ENCODE data around the gene EGFLAM.

Gene EGFLAM

GRCh38 chr5:38297830-38298608 lies 39.7 kb downstream of the EGFLAM start:
- no peak overlapping the region for H3K27ac ChIP-seq (ENCODE audit: low read length)
- no peaks in the 10 kb centered on the region for H3K27me3 ChIP-seq (ENCODE audit: low read depth, low read length)
- peaks cover 0 to 3% of the 10 kb centered on the region in 2 donors for H3K4me1 ChIP-seq (ENCODE audit: control insufficient read depth in 1 of 2, insufficient read depth in 2 of 2, low read length in 2 of 2)
- no peaks in the 10 kb centered on the region for H3K36me3 ChIP-seq (ENCODE audit: control insufficient read depth in 1 of 2, insufficient read depth in 2 of 2, low read length in 2 of 2)
- no peak overlapping the region for H3K4me3 ChIP-seq (ENCODE audit: low read depth in 1 of 2, low read length in 2 of 2)
- peaks cover 0 to 2% of the 10 kb centered on the region in 2 donors for H3K9me3 ChIP-seq (ENCODE audit: control insufficient read depth in 1 of 2, low read length in 2 of 2)

- Histone ChIP-seq H3K9me3 (ENCODE audit: control insufficient read depth in 1 of 2, low read length in 2 of 2) (peaks cover 6 to 10% of the 10 kb centered on the region in 2 donors), H3K27ac (ENCODE audit: low read length) (no peak overlapping the region), H3K27me3 (ENCODE audit: low read depth, low read length) (no peaks in the 10 kb centered on the region), H3K4me1 (ENCODE audit: control insufficient read depth in 1 of 2, insufficient read depth in 2 of 2, low read length in 2 of 2) (peaks cover 0 to 3% of the 10 kb centered on the region in 2 donors), H3K36me3 (ENCODE audit: control insufficient read depth in 1 of 2, insufficient read depth in 2 of 2, low read length in 2 of 2) (no peaks in the 10 kb centered on the region), H3K4me3 (ENCODE audit: low read depth in 1 of 2, low read length in 2 of 2) (no peak overlapping the region)
These were observed 41.2 kb downstream of the EGFLAM start for GRCh38 chr5:38299585-38299984.

- Histone ChIP-seq H3K27ac (ENCODE audit: low read length) (no peak overlapping the region), H3K9me3 (ENCODE audit: control insufficient read depth in 1 of 2, low read length in 2 of 2) (peaks cover 6 to 24% of the 10 kb centered on the region in 2 donors), H3K4me1 (ENCODE audit: control insufficient read depth in 1 of 2, insufficient read depth in 2 of 2, low read length in 2 of 2) (no peaks in the 10 kb centered on the region), H3K27me3 (ENCODE audit: low read depth, low read length) (no peaks in the 10 kb centered on the region), H3K4me3 (ENCODE audit: low read depth in 1 of 2, low read length in 2 of 2) (no peak overlapping the region), H3K36me3 (ENCODE audit: control insufficient read depth in 1 of 2, insufficient read depth in 2 of 2, low read length in 2 of 2) (no peaks in the 10 kb centered on the region)
These were observed 46.8 kb downstream of the EGFLAM start for GRCh38 chr5:38305148-38305547.

- no peaks in the 10 kb centered on the region for H3K4me1 ChIP-seq (ENCODE audit: control insufficient read depth in 1 of 2, insufficient read depth in 2 of 2, low read length in 2 of 2)
These were observed 49.5 kb downstream of the EGFLAM start for GRCh38 chr5:38307845-38308244.

GRCh38 chr5:38316544-38317224 lies 58.3 kb downstream of the EGFLAM start:
- Histone ChIP-seq H3K27ac (ENCODE audit: low read length) (no peak overlapping the region), H3K4me1 (ENCODE audit: control insufficient read depth in 1 of 2, insufficient read depth in 2 of 2, low read length in 2 of 2) (no peaks in the 10 kb centered on the region), H3K36me3 (ENCODE audit: control insufficient read depth in 1 of 2, insufficient read depth in 2 of 2, low read length in 2 of 2) (no peaks in the 10 kb centered on the region), H3K27me3 (ENCODE audit: low read depth, low read length) (no peaks in the 10 kb centered on the region), H3K9me3 (ENCODE audit: control insufficient read depth in 1 of 2, low read length in 2 of 2) (no peaks in the 10 kb centered on the region), H3K4me3 (ENCODE audit: low read depth in 1 of 2, low read length in 2 of 2) (no peak overlapping the region)

More at GRCh38 chr5:38307845-38308244, 49.5 kb downstream of the EGFLAM start:
- Histone ChIP-seq H3K4me3 (ENCODE audit: low read depth in 1 of 2, low read length in 2 of 2) (no peak overlapping the region), H3K9me3 (ENCODE audit: control insufficient read depth in 1 of 2, low read length in 2 of 2) (peaks cover 6 to 22% of the 10 kb centered on the region in 2 donors), H3K27me3 (ENCODE audit: low read depth, low read length) (no peaks in the 10 kb centered on the region), H3K27ac (ENCODE audit: low read length) (no peak overlapping the region), H3K36me3 (ENCODE audit: control insufficient read depth in 1 of 2, insufficient read depth in 2 of 2, low read length in 2 of 2) (no peaks in the 10 kb centered on the region)

- Histone ChIP-seq H3K4me1 (ENCODE audit: control insufficient read depth in 1 of 2, insufficient read depth in 2 of 2, low read length in 2 of 2) (no peaks in the 10 kb centered on the region), H3K36me3 (ENCODE audit: control insufficient read depth in 1 of 2, insufficient read depth in 2 of 2, low read length in 2 of 2) (no peaks in the 10 kb centered on the region), H3K9me3 (ENCODE audit: control insufficient read depth in 1 of 2, low read length in 2 of 2) (no peaks in the 10 kb centered on the region), H3K4me3 (ENCODE audit: low read depth in 1 of 2, low read length in 2 of 2) (no peak overlapping the region), H3K27ac (ENCODE audit: low read length) (no peak overlapping the region), H3K27me3 (ENCODE audit: low read depth, low read length) (no peaks in the 10 kb centered on the region)
These were observed 59.5 kb downstream of the EGFLAM start for GRCh38 chr5:38317868-38318267.

- Histone ChIP-seq H3K4me1 (ENCODE audit: control insufficient read depth in 1 of 2, insufficient read depth in 2 of 2, low read length in 2 of 2) (no peaks in the 10 kb centered on the region), H3K4me3 (ENCODE audit: low read depth in 1 of 2, low read length in 2 of 2) (no peak overlapping the region), H3K36me3 (ENCODE audit: control insufficient read depth in 1 of 2, insufficient read depth in 2 of 2, low read length in 2 of 2) (no peaks in the 10 kb centered on the region), H3K9me3 (ENCODE audit: control insufficient read depth in 1 of 2, low read length in 2 of 2) (no peaks in the 10 kb centered on the region), H3K27ac (ENCODE audit: low read length) (no peak overlapping the region), H3K27me3 (ENCODE audit: low read depth, low read length) (no peaks in the 10 kb centered on the region)
These were observed 61.1 kb downstream of the EGFLAM start for GRCh38 chr5:38319491-38319890.

GRCh38 chr5:38321978-38322377 lies 63.6 kb downstream of the EGFLAM start:
- Histone ChIP-seq H3K36me3 (ENCODE audit: control insufficient read depth in 1 of 2, insufficient read depth in 2 of 2, low read length in 2 of 2) (no peaks in the 10 kb centered on the region), H3K9me3 (ENCODE audit: control insufficient read depth in 1 of 2, low read length in 2 of 2) (no peaks in the 10 kb centered on the region), H3K4me3 (ENCODE audit: low read depth in 1 of 2, low read length in 2 of 2) (no peak overlapping the region)

GRCh38 chr5:38323645-38324295 lies 65.4 kb downstream of the EGFLAM start:
- H3K36me3 ChIP-seq (ENCODE audit: control insufficient read depth in 1 of 2, insufficient read depth in 2 of 2, low read length in 2 of 2) = no peaks in the 10 kb centered on the region
- no peaks in the 10 kb centered on the region for H3K4me1 ChIP-seq (ENCODE audit: control insufficient read depth in 1 of 2, insufficient read depth in 2 of 2, low read length in 2 of 2)
- H3K9me3 ChIP-seq (ENCODE audit: control insufficient read depth in 1 of 2, low read length in 2 of 2) = no peaks in the 10 kb centered on the region
- no peak overlapping the region for H3K27ac ChIP-seq (ENCODE audit: low read length)
- H3K27me3 ChIP-seq (ENCODE audit: low read depth, low read length) = no peaks in the 10 kb centered on the region
- no peak overlapping the region for H3K4me3 ChIP-seq (ENCODE audit: low read depth in 1 of 2, low read length in 2 of 2)

More at GRCh38 chr5:38321978-38322377, 63.6 kb downstream of the EGFLAM start:
- H3K27me3 ChIP-seq (ENCODE audit: low read depth, low read length) = no peaks in the 10 kb centered on the region
- no peak overlapping the region for H3K27ac ChIP-seq (ENCODE audit: low read length)
- H3K4me1 ChIP-seq (ENCODE audit: control insufficient read depth in 1 of 2, insufficient read depth in 2 of 2, low read length in 2 of 2) = no peaks in the 10 kb centered on the region

- Histone ChIP-seq H3K27me3 (ENCODE audit: low read depth, low read length) (no peaks in the 10 kb centered on the region), H3K27ac (ENCODE audit: low read length) (no peak overlapping the region), H3K4me1 (ENCODE audit: control insufficient read depth in 1 of 2, insufficient read depth in 2 of 2, low read length in 2 of 2) (no peaks in the 10 kb centered on the region), H3K4me3 (ENCODE audit: low read depth in 1 of 2, low read length in 2 of 2) (no peak overlapping the region), H3K36me3 (ENCODE audit: control insufficient read depth in 1 of 2, insufficient read depth in 2 of 2, low read length in 2 of 2) (no peaks in the 10 kb centered on the region), H3K9me3 (ENCODE audit: control insufficient read depth in 1 of 2, low read length in 2 of 2) (no peaks in the 10 kb centered on the region)
These were observed 70.9 kb downstream of the EGFLAM start for GRCh38 chr5:38329132-38329715.

- Histone ChIP-seq H3K9me3 (ENCODE audit: control insufficient read depth in 1 of 2, low read length in 2 of 2) (no peaks in the 10 kb centered on the region), H3K4me3 (ENCODE audit: low read depth in 1 of 2, low read length in 2 of 2) (no peak overlapping the region)
These were observed 71.8 kb downstream of the EGFLAM start for GRCh38 chr5:38330207-38330606.

More at GRCh38 chr5:38330207-38330606, 71.8 kb downstream of the EGFLAM start:
- no peak overlapping the region for H3K27ac ChIP-seq (ENCODE audit: low read length)
- no peaks in the 10 kb centered on the region for H3K36me3 ChIP-seq (ENCODE audit: control insufficient read depth in 1 of 2, insufficient read depth in 2 of 2, low read length in 2 of 2)
- H3K4me1 ChIP-seq (ENCODE audit: control insufficient read depth in 1 of 2, insufficient read depth in 2 of 2, low read length in 2 of 2) = no peaks in the 10 kb centered on the region
- no peaks in the 10 kb centered on the region for H3K27me3 ChIP-seq (ENCODE audit: low read depth, low read length)

All from muscle layer of duodenum (tissue), 2 donors.